ENCODE measurements around the gene CHRND. TPM values are rescaled to one million over a fixed set of nuclear protein-coding genes. Genes with fewer than 3 reads are reported as not detected.

Gene CHRND
- total RNA-seq, 1 experiment from 2014 or later: not detected

DNA sequence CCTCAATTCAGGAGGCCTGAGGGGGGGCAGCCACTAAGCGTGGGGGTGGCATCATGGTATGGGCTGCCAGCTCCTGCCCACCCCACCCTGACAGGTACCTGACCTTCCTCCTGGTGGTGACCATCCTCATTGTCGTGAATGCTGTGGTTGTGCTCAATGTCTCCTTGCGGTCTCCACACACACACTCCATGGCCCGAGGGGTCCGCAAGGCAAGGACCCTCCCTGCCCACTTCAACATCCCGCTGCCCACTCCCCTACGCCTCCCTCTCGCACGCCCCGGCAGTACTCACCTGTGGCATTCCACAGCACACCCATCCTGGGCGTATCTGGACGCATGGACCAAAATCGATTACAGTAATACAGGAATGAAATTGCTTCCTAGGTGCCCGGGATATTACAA, 17.5 kb downstream of the CHRND start (continued):
- TF ChIP-seq, protein P1, sequence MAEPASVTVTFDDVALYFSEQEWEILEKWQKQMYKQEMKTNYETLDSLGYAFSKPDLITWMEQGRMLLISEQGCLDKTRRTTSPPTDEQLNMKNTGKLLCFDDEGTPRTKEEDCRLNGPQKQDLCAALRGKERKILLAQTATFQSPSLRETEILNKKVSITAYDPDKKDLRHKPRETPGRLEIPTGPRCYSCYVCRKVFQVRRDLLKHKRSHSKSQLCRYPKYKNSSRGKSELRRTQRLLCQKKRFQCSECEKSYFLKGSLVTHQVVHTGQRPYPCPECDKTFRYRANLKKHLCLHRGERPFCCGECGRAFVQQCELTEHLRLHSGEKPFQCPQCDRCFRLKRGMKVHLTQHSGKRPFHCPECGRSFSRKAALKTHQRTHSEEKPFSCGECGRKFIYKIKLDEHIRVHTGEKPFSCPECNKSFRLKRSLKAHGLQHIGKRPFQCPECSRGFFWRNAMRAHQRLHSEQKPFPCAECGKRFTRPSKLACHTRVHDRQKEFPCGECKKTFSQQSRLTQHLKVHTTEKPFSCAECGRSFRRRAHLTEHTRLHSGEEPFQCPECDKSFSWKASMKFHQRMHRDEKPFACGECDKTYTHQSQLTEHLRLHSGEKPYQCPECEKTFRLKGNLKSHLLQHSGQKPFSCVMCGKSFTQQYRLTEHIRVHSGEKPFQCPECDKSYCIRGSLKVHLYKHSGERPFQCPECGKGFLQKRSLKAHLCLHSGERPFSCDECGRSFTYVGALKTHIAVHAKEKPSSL (CRISPR knock-in tag; conservative IDR thresholded peaks at IDR 0.05): no peak
- TF ChIP-seq, protein P2, sequence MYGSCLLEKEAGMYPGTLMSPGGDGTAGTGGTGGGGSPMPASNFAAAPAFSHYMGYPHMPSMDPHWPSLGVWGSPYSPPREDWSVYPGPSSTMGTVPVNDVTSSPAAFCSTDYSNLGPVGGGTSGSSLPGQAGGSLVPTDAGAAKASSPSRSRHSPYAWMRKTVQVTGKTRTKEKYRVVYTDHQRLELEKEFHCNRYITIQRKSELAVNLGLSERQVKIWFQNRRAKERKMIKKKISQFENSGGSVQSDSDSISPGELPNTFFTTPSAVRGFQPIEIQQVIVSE (CRISPR knock-in tag; IDR thresholded peaks at IDR 0.05; ENCODE audit: borderline replicate concordance): no peak

DNA sequence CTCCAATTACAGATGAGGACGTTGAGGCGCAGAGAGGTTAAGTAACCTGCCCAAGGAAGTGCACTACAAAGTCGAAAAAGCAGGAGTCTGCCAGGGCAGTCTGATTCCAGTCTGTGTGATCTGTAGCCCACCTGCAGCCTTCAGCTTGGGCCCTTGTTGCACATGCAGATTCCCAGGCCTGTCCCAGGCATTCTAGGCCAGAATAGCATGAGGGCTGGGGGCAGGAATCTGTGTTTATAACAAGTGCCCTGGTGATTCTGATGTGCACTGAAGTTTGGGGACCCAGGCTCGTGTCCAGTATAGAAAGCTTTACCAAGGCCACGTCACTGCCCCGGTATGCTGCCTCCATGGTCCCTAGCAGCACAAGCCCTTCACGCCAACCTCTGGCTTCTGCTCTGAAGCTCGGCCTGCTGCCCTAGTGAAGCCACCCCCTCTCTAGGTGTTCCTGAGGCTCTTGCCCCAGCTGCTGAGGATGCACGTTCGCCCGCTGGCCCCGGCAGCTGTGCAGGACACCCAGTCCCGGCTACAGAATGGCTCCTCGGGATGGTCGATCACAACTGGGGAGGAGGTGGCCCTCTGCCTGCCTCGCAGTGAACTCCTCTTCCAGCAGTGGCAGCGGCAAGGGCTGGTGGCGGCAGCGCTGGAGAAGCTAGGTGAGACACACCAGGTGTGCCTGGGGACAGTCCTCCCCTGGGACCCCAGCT, 18.1 kb downstream of the CHRND start:
- POLR2A ChIA-PET: no interaction called here
- Mint-ChIP-seq H3K36me3 (peaks cover 23% of the 10 kb centered on the region), H3K9me3 (peaks cover 8% of the 10 kb centered on the region), H3K27me3 (ENCODE audit: low read depth) (peaks cover 6% of the 10 kb centered on the region), H3K4me1 (peaks cover 7% of the 10 kb centered on the region), H3K27ac (peak overlapping the region; percentile 74; the same call in 1 of the 2 replicates), H3K4me3 (no peak overlapping the region)
- ATAC-seq (no peak), DNase-seq (ENCODE audit: low spot score) (no peak)
- CTCF ChIA-PET: interaction anchor here (0.9 to 1.3 kb wide), 3 partner anchors 13 to 22 kb away, joined by 3 read pairs; no protein-coding TSS in a partner anchor
- TF ChIP-seq, protein P3, sequence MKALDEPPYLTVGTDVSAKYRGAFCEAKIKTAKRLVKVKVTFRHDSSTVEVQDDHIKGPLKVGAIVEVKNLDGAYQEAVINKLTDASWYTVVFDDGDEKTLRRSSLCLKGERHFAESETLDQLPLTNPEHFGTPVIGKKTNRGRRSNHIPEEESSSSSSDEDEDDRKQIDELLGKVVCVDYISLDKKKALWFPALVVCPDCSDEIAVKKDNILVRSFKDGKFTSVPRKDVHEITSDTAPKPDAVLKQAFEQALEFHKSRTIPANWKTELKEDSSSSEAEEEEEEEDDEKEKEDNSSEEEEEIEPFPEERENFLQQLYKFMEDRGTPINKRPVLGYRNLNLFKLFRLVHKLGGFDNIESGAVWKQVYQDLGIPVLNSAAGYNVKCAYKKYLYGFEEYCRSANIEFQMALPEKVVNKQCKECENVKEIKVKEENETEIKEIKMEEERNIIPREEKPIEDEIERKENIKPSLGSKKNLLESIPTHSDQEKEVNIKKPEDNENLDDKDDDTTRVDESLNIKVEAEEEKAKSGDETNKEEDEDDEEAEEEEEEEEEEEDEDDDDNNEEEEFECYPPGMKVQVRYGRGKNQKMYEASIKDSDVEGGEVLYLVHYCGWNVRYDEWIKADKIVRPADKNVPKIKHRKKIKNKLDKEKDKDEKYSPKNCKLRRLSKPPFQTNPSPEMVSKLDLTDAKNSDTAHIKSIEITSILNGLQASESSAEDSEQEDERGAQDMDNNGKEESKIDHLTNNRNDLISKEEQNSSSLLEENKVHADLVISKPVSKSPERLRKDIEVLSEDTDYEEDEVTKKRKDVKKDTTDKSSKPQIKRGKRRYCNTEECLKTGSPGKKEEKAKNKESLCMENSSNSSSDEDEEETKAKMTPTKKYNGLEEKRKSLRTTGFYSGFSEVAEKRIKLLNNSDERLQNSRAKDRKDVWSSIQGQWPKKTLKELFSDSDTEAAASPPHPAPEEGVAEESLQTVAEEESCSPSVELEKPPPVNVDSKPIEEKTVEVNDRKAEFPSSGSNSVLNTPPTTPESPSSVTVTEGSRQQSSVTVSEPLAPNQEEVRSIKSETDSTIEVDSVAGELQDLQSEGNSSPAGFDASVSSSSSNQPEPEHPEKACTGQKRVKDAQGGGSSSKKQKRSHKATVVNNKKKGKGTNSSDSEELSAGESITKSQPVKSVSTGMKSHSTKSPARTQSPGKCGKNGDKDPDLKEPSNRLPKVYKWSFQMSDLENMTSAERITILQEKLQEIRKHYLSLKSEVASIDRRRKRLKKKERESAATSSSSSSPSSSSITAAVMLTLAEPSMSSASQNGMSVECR (CRISPR knock-in tag; IDR thresholded peaks at IDR 0.05; ENCODE audit: borderline replicate concordance): no peak
- TF ChIP-seq, protein P4, sequence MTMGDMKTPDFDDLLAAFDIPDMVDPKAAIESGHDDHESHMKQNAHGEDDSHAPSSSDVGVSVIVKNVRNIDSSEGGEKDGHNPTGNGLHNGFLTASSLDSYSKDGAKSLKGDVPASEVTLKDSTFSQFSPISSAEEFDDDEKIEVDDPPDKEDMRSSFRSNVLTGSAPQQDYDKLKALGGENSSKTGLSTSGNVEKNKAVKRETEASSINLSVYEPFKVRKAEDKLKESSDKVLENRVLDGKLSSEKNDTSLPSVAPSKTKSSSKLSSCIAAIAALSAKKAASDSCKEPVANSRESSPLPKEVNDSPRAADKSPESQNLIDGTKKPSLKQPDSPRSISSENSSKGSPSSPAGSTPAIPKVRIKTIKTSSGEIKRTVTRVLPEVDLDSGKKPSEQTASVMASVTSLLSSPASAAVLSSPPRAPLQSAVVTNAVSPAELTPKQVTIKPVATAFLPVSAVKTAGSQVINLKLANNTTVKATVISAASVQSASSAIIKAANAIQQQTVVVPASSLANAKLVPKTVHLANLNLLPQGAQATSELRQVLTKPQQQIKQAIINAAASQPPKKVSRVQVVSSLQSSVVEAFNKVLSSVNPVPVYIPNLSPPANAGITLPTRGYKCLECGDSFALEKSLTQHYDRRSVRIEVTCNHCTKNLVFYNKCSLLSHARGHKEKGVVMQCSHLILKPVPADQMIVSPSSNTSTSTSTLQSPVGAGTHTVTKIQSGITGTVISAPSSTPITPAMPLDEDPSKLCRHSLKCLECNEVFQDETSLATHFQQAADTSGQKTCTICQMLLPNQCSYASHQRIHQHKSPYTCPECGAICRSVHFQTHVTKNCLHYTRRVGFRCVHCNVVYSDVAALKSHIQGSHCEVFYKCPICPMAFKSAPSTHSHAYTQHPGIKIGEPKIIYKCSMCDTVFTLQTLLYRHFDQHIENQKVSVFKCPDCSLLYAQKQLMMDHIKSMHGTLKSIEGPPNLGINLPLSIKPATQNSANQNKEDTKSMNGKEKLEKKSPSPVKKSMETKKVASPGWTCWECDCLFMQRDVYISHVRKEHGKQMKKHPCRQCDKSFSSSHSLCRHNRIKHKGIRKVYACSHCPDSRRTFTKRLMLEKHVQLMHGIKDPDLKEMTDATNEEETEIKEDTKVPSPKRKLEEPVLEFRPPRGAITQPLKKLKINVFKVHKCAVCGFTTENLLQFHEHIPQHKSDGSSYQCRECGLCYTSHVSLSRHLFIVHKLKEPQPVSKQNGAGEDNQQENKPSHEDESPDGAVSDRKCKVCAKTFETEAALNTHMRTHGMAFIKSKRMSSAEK (CRISPR knock-in tag; IDR thresholded peaks at IDR 0.05; ENCODE audit: borderline replicate concordance): no peak
- TF ChIP-seq CREB1 (CRISPR knock-in tag; IDR thresholded peaks at IDR 0.05): no peak
- TF ChIP-seq GTF2I (CRISPR knock-in tag; conservative IDR thresholded peaks at IDR 0.05): no peak
- TF ChIP-seq FOXJ3 (CRISPR knock-in tag; IDR thresholded peaks at IDR 0.05; ENCODE audit: borderline replicate concordance): no peak
- TF ChIP-seq, protein P5, sequence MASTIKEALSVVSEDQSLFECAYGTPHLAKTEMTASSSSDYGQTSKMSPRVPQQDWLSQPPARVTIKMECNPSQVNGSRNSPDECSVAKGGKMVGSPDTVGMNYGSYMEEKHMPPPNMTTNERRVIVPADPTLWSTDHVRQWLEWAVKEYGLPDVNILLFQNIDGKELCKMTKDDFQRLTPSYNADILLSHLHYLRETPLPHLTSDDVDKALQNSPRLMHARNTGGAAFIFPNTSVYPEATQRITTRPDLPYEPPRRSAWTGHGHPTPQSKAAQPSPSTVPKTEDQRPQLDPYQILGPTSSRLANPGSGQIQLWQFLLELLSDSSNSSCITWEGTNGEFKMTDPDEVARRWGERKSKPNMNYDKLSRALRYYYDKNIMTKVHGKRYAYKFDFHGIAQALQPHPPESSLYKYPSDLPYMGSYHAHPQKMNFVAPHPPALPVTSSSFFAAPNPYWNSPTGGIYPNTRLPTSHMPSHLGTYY (CRISPR knock-in tag; IDR thresholded peaks at IDR 0.05): no peak
- TF ChIP-seq, protein P6, sequence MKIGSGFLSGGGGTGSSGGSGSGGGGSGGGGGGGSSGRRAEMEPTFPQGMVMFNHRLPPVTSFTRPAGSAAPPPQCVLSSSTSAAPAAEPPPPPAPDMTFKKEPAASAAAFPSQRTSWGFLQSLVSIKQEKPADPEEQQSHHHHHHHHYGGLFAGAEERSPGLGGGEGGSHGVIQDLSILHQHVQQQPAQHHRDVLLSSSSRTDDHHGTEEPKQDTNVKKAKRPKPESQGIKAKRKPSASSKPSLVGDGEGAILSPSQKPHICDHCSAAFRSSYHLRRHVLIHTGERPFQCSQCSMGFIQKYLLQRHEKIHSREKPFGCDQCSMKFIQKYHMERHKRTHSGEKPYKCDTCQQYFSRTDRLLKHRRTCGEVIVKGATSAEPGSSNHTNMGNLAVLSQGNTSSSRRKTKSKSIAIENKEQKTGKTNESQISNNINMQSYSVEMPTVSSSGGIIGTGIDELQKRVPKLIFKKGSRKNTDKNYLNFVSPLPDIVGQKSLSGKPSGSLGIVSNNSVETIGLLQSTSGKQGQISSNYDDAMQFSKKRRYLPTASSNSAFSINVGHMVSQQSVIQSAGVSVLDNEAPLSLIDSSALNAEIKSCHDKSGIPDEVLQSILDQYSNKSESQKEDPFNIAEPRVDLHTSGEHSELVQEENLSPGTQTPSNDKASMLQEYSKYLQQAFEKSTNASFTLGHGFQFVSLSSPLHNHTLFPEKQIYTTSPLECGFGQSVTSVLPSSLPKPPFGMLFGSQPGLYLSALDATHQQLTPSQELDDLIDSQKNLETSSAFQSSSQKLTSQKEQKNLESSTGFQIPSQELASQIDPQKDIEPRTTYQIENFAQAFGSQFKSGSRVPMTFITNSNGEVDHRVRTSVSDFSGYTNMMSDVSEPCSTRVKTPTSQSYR (CRISPR knock-in tag; IDR thresholded peaks at IDR 0.05): no peak
- TF ChIP-seq, protein P7, sequence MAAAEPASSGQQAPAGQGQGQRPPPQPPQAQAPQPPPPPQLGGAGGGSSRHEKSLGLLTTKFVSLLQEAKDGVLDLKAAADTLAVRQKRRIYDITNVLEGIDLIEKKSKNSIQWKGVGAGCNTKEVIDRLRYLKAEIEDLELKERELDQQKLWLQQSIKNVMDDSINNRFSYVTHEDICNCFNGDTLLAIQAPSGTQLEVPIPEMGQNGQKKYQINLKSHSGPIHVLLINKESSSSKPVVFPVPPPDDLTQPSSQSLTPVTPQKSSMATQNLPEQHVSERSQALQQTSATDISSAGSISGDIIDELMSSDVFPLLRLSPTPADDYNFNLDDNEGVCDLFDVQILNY (CRISPR knock-in tag; IDR thresholded peaks at IDR 0.05): no peak
- TF ChIP-seq, protein P8, sequence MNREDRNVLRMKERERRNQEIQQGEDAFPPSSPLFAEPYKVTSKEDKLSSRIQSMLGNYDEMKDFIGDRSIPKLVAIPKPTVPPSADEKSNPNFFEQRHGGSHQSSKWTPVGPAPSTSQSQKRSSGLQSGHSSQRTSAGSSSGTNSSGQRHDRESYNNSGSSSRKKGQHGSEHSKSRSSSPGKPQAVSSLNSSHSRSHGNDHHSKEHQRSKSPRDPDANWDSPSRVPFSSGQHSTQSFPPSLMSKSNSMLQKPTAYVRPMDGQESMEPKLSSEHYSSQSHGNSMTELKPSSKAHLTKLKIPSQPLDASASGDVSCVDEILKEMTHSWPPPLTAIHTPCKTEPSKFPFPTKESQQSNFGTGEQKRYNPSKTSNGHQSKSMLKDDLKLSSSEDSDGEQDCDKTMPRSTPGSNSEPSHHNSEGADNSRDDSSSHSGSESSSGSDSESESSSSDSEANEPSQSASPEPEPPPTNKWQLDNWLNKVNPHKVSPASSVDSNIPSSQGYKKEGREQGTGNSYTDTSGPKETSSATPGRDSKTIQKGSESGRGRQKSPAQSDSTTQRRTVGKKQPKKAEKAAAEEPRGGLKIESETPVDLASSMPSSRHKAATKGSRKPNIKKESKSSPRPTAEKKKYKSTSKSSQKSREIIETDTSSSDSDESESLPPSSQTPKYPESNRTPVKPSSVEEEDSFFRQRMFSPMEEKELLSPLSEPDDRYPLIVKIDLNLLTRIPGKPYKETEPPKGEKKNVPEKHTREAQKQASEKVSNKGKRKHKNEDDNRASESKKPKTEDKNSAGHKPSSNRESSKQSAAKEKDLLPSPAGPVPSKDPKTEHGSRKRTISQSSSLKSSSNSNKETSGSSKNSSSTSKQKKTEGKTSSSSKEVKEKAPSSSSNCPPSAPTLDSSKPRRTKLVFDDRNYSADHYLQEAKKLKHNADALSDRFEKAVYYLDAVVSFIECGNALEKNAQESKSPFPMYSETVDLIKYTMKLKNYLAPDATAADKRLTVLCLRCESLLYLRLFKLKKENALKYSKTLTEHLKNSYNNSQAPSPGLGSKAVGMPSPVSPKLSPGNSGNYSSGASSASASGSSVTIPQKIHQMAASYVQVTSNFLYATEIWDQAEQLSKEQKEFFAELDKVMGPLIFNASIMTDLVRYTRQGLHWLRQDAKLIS (CRISPR knock-in tag; IDR thresholded peaks at IDR 0.05; ENCODE audit: borderline replicate concordance): no peak
- no peak for TF ChIP-seq ZNF423 (CRISPR knock-in tag; IDR thresholded peaks at IDR 0.05)
- TF ChIP-seq CREM (CRISPR knock-in tag; IDR thresholded peaks at IDR 0.05): no peak
